ENCODE measurements around the gene BCL2L2.

The BCL2L2 gene

GRCh38 chr14:23299986-23300686 lies 6.5 kb upstream of the BCL2L2 start:
- peak overlapping the region; percentile 98 for H3K9ac ChIP-seq (ENCODE audit: low read length in 2 of 2)
- H3K4me1 ChIP-seq (ENCODE audit: control insufficient read depth, insufficient read depth, low read length) = peaks cover 24% of the 10 kb centered on the region
- no peaks in the 10 kb centered on the region for H3K9me3 ChIP-seq (ENCODE audit: control insufficient read depth in 2 of 2, low read length in 2 of 2)
- H3K27me3 ChIP-seq (ENCODE audit: control insufficient read depth in 1 of 2, insufficient read depth in 2 of 2, low read length in 2 of 2) = no peaks in the 10 kb centered on the region
- H3K36me3 ChIP-seq (ENCODE audit: control insufficient read depth in 2 of 2, insufficient read depth in 2 of 2, low read length in 2 of 2) = peaks cover 9 to 11% of the 10 kb centered on the region in 2 donors
- H3K4me3 ChIP-seq (ENCODE audit: low read length in 2 of 2) = peak overlapping the region; percentile 91 to 95
- H3K27ac ChIP-seq (ENCODE audit: low read length) = peak overlapping the region; percentile 95

DNA sequence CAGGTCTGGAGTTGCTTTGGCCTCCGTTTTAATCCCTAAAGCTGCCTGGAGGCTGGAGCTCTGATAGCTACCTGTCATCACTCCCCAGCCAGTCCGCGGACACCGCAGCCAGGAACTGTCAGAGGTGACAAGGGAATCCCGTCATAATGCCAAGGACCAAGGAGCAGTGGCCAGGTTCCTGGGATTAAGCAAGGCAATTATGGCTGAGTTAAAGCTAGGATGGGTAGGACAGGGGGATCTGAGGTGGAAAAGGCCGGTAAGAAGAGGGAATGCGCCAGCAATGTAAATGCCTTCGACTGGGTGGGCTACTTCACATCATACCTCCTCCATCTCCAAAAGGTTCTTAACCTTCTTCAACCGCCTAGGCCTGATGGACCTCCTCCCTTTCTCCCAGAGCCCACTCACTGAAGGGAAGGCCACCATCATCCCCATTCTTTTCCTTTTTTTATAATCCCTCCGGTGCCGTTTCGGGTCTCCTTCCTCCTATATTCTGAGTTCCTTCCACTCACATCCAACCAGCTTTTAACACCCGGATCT lies 5.9 kb upstream of the BCL2L2 start:
- Histone ChIP-seq H3K36me3 (ENCODE audit: control insufficient read depth in 2 of 2, insufficient read depth in 2 of 2, low read length in 2 of 2) (peaks cover 9 to 11% of the 10 kb centered on the region in 2 donors), H3K4me3 (ENCODE audit: low read length in 2 of 2) (peak overlapping the region; percentile 91 to 95), H3K4me1 (ENCODE audit: control insufficient read depth, insufficient read depth, low read length) (peaks cover 27% of the 10 kb centered on the region), H3K9me3 (ENCODE audit: control insufficient read depth in 2 of 2, low read length in 2 of 2) (no peaks in the 10 kb centered on the region), H3K9ac (ENCODE audit: low read length in 2 of 2) (peak overlapping the region; percentile 98), H3K27ac (ENCODE audit: low read length) (peak overlapping the region; percentile 95), H3K27me3 (ENCODE audit: control insufficient read depth in 1 of 2, insufficient read depth in 2 of 2, low read length in 2 of 2) (no peaks in the 10 kb centered on the region)

GRCh38 chr14:23301288-23301968 lies 5.2 kb upstream of the BCL2L2 start:
- Histone ChIP-seq H3K9me3 (ENCODE audit: control insufficient read depth in 2 of 2, low read length in 2 of 2) (no peaks in the 10 kb centered on the region), H3K27ac (ENCODE audit: low read length) (peak overlapping the region; percentile 97), H3K36me3 (ENCODE audit: control insufficient read depth in 2 of 2, insufficient read depth in 2 of 2, low read length in 2 of 2) (peaks cover 9 to 11% of the 10 kb centered on the region in 2 donors), H3K4me3 (ENCODE audit: low read length in 2 of 2) (peak overlapping the region; percentile 59 to 91), H3K27me3 (ENCODE audit: control insufficient read depth in 1 of 2, insufficient read depth in 2 of 2, low read length in 2 of 2) (no peaks in the 10 kb centered on the region), H3K9ac (ENCODE audit: low read length in 2 of 2) (peak overlapping the region; percentile 88 to 98), H3K4me1 (ENCODE audit: control insufficient read depth, insufficient read depth, low read length) (peaks cover 34% of the 10 kb centered on the region)

GRCh38 chr14:23301969-23302289 lies 4.7 kb upstream of the BCL2L2 start:
- peaks cover 9% of the 10 kb centered on the region in 2 donors for H3K36me3 ChIP-seq (ENCODE audit: control insufficient read depth in 2 of 2, insufficient read depth in 2 of 2, low read length in 2 of 2)
- no peaks in the 10 kb centered on the region for H3K9me3 ChIP-seq (ENCODE audit: control insufficient read depth in 2 of 2, low read length in 2 of 2)
- H3K27me3 ChIP-seq (ENCODE audit: control insufficient read depth in 1 of 2, insufficient read depth in 2 of 2, low read length in 2 of 2) = no peaks in the 10 kb centered on the region
- H3K9ac ChIP-seq (ENCODE audit: low read length in 2 of 2) = peak overlapping the region; percentile 78 to 88
- H3K4me3 ChIP-seq (ENCODE audit: low read length in 2 of 2) = peak overlapping the region; percentile 59 to 91
- peaks cover 34% of the 10 kb centered on the region for H3K4me1 ChIP-seq (ENCODE audit: control insufficient read depth, insufficient read depth, low read length)
- H3K27ac ChIP-seq (ENCODE audit: low read length) = peak overlapping the region; percentile 97

DNA sequence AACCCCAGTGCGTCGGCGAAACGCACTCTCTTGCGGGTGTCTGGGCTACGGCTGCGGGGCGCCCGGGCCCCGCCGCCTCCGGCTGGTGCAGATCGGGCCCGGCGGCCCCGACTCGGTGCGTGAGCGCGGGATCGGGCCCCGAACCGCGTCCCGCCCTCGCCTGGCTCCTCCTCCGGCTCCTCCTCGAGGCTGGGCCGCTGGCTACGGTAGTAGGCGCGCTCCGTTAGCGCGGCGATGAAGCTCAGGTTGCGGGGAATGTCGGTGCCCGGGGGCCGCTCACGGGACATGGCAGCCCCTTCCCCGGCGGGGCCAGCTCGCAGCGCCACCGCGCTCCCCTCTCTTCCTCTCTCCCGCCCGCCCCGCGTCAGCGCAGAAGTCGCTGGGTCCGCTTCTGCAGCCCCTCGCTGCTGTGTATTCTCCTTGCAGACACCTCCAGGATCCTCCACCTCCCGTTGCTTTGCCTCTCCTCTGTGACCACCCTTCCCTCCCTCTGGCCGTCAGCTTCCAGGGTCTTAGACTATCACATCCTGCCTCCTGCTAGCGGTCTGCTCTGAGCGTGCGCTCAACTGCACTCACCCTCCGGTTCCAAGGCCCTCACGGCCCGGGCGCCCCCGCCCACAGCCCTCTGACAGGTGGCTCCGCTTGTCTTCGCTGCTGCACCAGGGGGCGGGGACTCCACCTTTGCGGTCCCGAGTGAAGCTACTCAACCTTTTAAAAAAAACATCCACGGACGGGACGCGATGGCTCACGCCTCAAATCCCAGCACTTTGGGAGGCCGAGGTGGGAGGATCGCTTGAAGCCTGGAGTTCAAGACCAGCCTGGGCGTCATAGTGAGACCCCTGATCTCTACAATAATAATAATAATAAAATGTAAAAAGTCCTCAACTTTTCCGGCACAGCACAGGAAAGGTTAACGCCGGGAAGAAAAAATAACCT lies 4.1 kb upstream of the BCL2L2 start, which contains the start of gene PPP1R3E:
Gene PPP1R3E, minus strand, starts transcription at position 570 of the 936 bp plus-strand sequence. Its CDS starts 283 bp downstream, at position 287.
- Histone ChIP-seq H3K9ac (ENCODE audit: low read length in 2 of 2) (peak within 1 kb of the TSS; percentile 78 to 88), H3K4me1 (ENCODE audit: control insufficient read depth, insufficient read depth, low read length) (peaks cover 40% of the 10 kb centered on the region), H3K36me3 (ENCODE audit: control insufficient read depth in 2 of 2, insufficient read depth in 2 of 2, low read length in 2 of 2) (peaks cover 4 to 9% of the 10 kb centered on the region in 2 donors), H3K27me3 (ENCODE audit: control insufficient read depth in 1 of 2, insufficient read depth in 2 of 2, low read length in 2 of 2) (no peaks in the 10 kb centered on the region), H3K4me3 (ENCODE audit: low read length in 2 of 2) (peak within 1 kb of the TSS; percentile 59 to 91), H3K27ac (ENCODE audit: low read length) (peak within 1 kb of the TSS; percentile 97), H3K9me3 (ENCODE audit: control insufficient read depth in 2 of 2, low read length in 2 of 2) (no peaks in the 10 kb centered on the region)

- Histone ChIP-seq H3K9ac (ENCODE audit: low read length in 2 of 2) (peak overlapping the region; percentile 94 to 97), H3K4me1 (ENCODE audit: control insufficient read depth, insufficient read depth, low read length) (peaks cover 47% of the 10 kb centered on the region), H3K36me3 (ENCODE audit: control insufficient read depth in 2 of 2, insufficient read depth in 2 of 2, low read length in 2 of 2) (peaks cover 20 to 27% of the 10 kb centered on the region in 2 donors), H3K27me3 (ENCODE audit: control insufficient read depth in 1 of 2, insufficient read depth in 2 of 2, low read length in 2 of 2) (no peaks in the 10 kb centered on the region), H3K9me3 (ENCODE audit: control insufficient read depth in 2 of 2, low read length in 2 of 2) (no peaks in the 10 kb centered on the region), H3K27ac (ENCODE audit: low read length) (peak overlapping the region; percentile 88), H3K4me3 (ENCODE audit: low read length in 2 of 2) (peak overlapping the region; percentile 94 to 97)
Observed at GRCh38 chr14:23307146-23307530, 505 bp downstream of the BCL2L2 start.

GRCh38 chr14:23307687-23308644 lies 1.3 kb downstream of the BCL2L2 start:
- H3K36me3 ChIP-seq (ENCODE audit: control insufficient read depth in 2 of 2, insufficient read depth in 2 of 2, low read length in 2 of 2) = peaks cover 20 to 27% of the 10 kb centered on the region in 2 donors
- no peaks in the 10 kb centered on the region for H3K9me3 ChIP-seq (ENCODE audit: control insufficient read depth in 2 of 2, low read length in 2 of 2)
- no peaks in the 10 kb centered on the region for H3K27me3 ChIP-seq (ENCODE audit: control insufficient read depth in 1 of 2, insufficient read depth in 2 of 2, low read length in 2 of 2)
- peak overlapping the region; percentile 88 for H3K27ac ChIP-seq (ENCODE audit: low read length)
- H3K9ac ChIP-seq (ENCODE audit: low read length in 2 of 2) = peak overlapping the region; percentile 94 to 97
- H3K4me1 ChIP-seq (ENCODE audit: control insufficient read depth, insufficient read depth, low read length) = peaks cover 42% of the 10 kb centered on the region
- peak overlapping the region; percentile 94 to 97 for H3K4me3 ChIP-seq (ENCODE audit: low read length in 2 of 2)

GRCh38 chr14:23308721-23309445 lies 2.2 kb downstream of the BCL2L2 start:
- no peak overlapping the region for H3K27ac ChIP-seq (ENCODE audit: low read length)
- peaks cover 38% of the 10 kb centered on the region for H3K4me1 ChIP-seq (ENCODE audit: control insufficient read depth, insufficient read depth, low read length)
- H3K36me3 ChIP-seq (ENCODE audit: control insufficient read depth in 2 of 2, insufficient read depth in 2 of 2, low read length in 2 of 2) = peaks cover 20 to 27% of the 10 kb centered on the region in 2 donors
- H3K4me3 ChIP-seq (ENCODE audit: low read length in 2 of 2) = peak overlapping the region in 1 of 2 donors; percentile 40
- H3K9me3 ChIP-seq (ENCODE audit: control insufficient read depth in 2 of 2, low read length in 2 of 2) = no peaks in the 10 kb centered on the region
- peak overlapping the region in 1 of 2 donors; percentile 38 for H3K9ac ChIP-seq (ENCODE audit: low read length in 2 of 2)
- H3K27me3 ChIP-seq (ENCODE audit: control insufficient read depth in 1 of 2, insufficient read depth in 2 of 2, low read length in 2 of 2) = no peaks in the 10 kb centered on the region

GRCh38 chr14:23310546-23310945 lies 3.9 kb downstream of the BCL2L2 start:
- Histone ChIP-seq H3K9me3 (ENCODE audit: control insufficient read depth in 2 of 2, low read length in 2 of 2) (no peaks in the 10 kb centered on the region), H3K4me3 (ENCODE audit: low read length in 2 of 2) (no peak overlapping the region), H3K9ac (ENCODE audit: low read length in 2 of 2) (no peak overlapping the region)

More at GRCh38 chr14:23310546-23310945, 3.9 kb downstream of the BCL2L2 start:
- peaks cover 37% of the 10 kb centered on the region for H3K4me1 ChIP-seq (ENCODE audit: control insufficient read depth, insufficient read depth, low read length)
- H3K36me3 ChIP-seq (ENCODE audit: control insufficient read depth in 2 of 2, insufficient read depth in 2 of 2, low read length in 2 of 2) = peaks cover 20 to 27% of the 10 kb centered on the region in 2 donors
- H3K27me3 ChIP-seq (ENCODE audit: control insufficient read depth in 1 of 2, insufficient read depth in 2 of 2, low read length in 2 of 2) = no peaks in the 10 kb centered on the region
- no peak overlapping the region for H3K27ac ChIP-seq (ENCODE audit: low read length)
